HK-2 (cell line): ENCODE results near the gene MIER1.
"Not testable (repeated sequence)": the region's sequence is repeated elsewhere in the genome, so short reads cannot be mapped to it uniquely, and the experiment has no call there.

Source experiments
- DNase-seq: peaks from one replicate; pipeline ENCODE4 v3.0.0-alpha.2; 2018; ENCODE audit not compliant: unreplicated experiment

Gene MIER1

DNA sequence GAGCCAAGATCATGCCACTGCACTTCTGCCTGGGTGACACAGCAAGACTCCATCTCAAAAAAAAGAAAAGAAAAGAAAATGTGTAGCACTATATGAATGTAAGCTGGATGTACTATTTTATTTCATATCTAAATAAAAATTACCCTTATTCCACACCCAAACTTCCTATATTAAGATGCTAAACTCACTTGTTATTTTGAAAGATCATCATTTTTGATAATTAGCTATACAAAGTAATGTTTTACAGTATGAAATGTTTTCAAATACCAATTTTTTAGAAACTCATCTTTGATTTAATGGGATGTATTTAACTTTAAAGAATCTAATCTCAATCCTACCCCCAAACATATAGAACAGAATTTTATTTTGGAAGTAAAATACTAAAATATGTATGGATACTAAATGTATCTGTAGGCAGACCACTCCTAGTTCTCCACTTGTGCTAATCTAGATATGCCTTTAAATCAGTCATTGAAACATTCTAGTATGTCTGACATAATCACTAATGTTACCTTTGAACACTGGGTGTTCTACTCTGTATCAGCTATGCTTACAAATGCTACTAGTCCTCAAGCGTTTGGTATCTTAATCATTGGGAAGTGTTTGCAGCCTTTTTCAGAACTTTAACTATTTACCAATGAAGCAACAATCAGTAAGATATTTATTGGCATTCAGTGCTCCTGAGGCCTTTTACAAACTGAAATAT is 12.9 kb downstream of the MIER1 start:
- no peak for DNase-seq

DNA sequence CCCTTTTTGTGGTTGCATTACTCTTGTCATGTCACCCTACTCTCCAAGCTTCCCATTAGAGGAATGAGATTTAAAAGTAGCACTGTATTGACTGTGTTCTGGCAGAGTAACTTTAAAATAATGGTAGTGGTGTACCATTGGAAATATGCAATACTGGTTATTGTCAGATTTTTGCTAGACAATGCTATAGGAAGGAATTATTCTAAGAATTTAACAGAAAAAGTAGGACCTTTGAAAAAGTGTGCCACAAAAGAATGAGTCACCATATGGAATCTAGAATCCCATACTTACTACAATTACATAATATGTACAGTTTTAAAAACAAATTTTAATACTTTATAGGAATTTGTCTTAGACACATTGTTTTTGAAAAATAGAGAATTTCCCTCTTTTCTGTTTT is 13.8 kb downstream of the MIER1 start:
- no peak for DNase-seq

DNA sequence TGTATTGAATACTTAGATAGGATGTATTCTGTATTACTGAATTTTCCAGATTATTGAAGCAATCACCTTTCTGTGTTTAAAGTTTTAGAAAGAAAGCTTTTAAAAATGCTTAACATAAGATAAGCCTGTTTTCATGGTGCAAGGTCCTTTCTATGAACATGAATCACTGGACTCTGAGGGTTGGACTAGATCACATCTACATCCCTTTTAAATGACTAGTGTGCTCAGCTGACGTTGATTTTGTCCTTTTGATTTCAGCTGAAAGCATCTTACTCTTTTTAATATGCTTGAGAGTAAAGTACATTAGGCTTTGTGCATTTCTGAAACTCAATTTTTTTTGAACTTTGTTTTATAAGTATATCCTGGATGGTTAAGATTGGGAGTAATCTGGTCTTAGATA is 16.2 kb downstream of the MIER1 start:
- DNase-seq, result no peak

DNA sequence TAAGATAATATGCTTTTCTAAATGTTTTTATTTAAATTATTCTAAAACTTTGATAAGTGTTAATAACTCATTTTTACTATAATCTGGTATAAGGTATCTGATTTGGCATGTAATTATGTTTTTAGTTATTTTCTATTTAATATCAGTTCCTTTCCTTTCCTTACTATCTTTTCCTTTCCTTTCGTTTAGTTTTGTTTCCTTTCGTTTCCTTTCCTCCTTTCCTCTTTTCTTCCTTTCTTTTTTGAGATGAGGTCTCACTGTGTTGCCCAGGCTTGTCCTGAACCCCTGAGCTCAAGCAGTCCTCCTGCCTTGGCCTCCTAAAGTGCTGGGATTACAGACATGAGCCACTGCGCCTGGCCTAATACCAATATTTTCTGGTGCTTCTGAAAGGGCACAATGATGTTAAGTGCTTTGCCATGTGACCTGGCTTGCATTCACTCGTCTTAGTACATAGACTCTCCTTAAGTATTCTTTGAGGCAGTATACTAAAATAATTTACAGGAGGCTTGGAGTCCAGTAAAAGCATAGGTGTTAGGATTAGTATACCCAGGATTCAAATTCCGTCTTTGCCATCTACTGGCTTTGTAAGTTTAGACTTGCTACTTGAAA is 18.7 kb downstream of the MIER1 start:
- no peak for DNase-seq

DNA sequence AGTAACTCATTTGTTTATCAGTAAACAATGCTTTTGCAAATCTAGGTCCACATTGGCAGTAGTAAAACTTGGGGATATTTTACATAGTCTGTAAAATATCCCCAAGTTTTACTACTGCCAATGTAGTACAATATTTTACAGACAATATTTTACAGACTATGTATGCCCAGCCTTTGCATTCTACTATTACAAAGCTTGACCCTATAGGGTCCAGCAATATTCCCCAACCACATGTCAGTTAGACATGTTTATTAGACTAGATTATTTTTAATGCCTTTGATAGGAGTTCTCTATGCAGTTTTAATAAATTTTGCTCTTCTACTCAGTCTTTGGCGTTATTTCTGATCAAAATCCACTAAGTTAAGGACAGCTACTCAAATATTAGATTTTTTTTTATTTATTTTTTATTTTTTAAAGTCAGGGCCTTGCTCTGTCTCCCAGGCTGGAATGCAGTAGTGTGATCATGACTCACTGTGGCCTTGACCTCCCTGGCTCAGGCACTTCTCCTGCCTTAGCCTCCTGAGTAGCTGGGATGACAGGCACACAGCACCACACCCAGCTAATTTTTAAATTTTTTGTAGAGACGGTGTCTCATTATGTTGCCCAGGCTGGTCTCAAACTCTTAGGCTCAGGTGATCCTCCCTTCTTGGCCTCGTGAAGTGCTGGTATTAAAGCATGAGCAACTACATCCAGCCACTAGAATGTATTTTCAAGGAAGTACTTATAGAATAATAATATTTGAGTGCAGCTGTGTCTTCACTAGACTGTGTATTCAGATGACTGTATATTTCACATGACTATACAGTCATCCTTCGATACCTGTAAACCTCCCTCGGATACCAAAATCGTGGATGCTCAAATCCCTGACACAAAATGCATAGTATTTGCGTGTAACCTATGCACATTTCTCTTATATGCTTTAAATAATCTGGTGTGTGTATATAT is 19.8 kb downstream of the MIER1 start:
- peak; percentile 59 for DNase-seq

DNA sequence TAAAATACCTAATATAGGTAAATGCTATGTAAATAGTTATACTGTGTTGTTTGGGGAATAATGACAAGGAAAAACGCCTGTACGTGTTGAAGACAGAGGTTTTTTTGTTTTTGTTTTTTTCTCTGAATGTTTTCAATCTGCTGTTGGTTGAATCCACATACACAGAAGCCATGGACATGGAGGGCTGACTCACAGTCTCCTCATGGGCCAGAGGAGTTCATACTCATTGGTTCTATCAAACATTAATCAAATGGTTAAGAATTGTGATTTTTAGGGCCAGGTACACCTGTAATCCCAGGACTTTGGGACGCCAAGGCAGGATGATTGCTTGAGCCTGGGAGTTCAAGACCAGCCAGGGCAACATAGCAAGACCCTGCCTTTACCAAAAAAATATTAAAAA is 20.5 kb downstream of the MIER1 start:
- DNase-seq, result peak; percentile 35

DNA sequence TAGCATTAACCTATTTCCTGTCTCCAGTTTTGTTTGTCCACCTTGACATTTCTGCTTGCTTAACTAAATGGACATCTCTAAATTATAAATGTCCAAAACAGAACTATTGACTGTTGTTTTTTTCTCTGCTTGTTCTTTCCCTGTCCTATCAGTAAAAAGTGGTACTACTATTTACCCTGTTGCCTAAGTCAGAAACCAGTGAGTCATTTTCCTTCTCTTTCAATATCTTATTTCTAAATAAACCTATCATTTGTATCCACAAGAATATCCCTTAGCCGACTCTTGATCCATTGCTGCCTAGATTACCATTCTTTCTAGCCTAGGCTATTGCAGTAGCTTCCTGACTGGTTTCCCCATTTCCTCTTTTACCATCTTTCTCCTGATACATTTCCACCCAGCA is 22.5 kb downstream of the MIER1 start:
- DNase-seq, result no peak

DNA sequence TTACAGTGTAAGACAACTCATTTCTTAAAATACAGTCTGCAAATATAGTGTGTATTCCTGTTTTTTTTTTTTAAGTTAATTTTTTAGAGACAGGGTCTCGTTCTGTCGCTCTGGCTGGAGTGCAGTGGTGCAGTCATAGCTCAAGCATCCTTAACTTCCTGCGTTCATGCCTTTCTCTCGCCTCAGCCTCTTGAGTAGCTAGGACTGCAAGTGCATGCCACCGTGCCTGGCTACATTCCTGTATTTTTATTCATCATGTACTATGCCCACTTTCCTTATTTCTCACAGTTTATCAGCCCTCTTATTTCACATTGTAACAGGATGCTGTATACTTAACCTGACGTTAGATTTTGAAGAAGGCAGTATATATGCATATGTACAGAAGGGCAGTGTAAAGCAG is 26.7 kb downstream of the MIER1 start:
- DNase-seq, result peak; percentile 53

DNA sequence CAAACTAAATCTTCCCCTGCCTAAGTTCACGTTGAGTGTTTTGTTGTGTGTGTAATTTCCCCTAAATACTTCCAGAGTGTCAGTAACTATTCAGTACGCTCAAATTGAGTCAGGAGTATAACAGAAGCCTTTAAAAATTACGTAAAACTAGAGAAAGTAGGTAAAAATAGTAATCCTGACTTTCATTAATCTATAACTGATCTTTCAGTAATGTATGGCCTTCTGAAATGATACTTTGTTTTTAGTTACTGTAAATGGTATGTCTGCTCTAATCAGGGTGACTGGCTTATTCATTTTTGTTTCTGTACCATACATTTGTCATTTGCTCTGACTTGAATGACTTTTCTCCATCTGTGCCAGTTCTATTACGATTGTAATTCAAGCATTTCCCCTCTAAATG is 29.4 kb downstream of the MIER1 start:
- DNase-seq, result no peak

DNA sequence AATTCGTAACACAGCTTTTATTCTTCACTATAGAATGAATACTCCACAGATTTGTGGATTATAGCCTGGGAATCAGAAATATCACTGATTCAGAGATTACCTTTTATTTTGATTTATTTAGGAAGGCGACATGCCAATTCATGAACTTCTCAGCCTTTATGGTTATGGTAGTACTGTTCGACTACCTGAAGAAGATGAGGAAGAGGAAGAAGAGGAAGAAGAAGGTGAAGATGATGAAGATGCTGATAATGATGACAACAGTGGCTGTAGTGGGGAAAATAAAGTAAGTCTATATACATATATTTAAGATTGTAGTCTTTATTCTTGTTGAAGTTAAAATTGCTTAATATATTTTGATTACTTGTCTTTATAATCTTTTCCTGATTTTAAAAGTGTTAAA is 33.1 kb downstream of the MIER1 start:
- no peak for DNase-seq

DNA sequence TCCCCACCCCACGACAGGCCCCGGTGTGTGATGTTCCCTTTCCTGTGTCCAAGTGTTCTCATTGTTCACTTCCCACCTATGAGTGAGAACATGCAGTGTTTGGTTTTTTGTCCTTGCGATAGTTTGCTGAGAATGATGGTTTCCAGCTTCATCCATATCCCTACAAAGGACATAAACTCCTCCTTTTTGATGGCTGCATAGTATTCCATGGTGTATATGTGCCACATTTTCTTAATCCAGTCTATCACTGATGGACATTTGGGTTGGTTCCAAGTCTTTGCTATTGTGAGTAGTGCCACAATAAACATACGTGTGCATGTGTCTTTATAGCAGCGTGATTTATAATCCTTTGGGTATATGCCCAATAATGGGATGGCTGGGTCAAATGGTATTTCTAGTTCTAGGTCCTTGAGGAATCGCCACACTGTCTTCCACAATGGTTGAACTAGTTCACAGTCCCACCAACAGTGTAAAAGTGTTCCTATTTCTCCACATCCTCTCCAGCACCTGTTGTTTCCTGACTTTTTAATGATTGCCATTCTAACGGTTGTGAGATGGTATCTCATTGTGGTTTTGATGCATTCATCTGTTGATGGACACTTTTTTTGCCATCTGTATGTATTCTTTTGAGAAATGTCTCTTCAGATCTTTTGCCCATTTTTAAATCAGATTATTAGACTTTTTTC is 41.5 kb downstream of the MIER1 start:
- DNase-seq, result not testable (repeated sequence)

DNA sequence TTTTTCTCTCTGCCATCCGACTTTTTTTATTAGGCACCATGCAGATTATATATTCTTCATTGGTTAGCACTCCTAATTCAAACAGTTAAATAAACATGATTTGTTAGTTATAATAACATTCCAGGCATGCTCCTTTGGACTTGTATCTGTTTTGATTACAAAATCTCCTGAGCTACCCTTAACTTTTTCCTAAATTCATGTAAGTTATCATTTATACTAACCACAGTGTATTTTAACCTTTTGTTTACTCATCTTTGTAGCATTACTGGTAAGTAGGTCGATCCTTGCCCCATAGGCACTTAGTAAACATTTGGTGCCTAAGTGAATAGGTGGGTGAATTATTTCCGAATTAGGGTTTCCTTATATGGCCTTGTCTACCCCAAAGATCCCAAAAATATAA is 43.8 kb downstream of the MIER1 start:
- DNase-seq, result no peak

DNA sequence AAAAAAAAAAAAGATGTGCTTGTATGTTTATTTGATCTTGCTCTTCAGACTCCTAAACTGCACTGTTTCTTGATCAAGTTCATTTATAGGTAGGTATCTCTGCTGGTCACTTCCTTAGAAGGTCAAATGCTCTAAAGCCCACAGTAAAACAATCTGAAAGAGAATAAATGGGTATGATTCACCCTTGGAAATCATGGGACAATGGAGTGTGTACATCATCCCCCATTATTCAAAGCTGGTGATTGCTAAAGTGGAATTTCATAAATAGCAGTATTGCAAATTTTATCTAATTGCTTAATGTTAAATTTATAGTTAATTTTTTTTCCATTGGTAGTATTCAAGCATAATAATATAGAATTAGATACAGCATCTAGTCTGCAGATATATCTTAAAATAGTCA is 53.4 kb downstream of the MIER1 start:
- DNase-seq, result no peak

DNA sequence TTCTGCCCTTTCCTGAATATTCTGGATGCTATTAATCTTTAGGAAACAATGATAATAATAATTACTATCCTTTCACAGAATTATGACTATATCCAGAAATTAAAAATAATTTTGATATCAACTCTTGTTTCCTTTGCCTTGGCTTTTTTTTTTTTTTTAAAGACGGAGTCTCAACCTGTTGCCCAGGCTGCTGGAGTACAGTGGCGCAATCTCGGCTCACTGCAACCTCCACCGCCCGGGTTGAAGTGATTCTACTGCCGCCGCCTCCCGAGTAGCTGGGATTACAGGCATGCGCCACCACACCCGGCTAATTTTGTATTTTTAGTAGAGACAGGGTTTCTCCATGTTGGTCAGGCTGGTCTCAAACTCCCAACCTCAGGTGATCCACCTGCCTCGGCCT is 54.8 kb downstream of the MIER1 start:
- not testable (repeated sequence) for DNase-seq

DNA sequence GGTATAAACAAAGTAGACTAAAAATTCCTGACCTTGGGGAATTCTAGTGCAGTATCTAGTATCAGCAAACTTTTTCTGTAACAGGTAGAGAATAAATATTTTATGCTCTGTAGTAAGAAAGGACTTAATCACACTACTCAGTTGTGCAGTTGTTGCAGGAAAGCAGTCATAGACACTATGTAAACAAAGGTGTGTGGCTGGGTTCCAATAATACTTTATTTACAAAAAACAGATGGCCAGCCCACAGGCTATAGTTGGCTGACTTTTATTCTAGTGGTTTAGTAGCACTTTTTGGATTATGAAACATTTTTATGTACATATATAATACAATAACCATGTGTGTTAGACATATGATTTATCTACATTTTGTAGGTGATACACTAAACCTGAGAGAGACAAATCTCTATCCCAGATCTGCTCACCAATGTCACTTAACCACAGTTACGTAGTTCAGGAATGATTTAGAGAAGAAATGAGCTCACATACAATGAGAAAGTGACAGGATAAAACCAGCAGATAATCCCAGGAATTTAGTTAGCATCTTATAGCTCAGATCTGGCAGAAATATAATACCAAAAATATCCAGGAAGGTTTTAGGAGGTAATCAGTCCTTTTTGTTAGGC is 56.1 kb downstream of the MIER1 start:
- DNase-seq, result no peak

DNA sequence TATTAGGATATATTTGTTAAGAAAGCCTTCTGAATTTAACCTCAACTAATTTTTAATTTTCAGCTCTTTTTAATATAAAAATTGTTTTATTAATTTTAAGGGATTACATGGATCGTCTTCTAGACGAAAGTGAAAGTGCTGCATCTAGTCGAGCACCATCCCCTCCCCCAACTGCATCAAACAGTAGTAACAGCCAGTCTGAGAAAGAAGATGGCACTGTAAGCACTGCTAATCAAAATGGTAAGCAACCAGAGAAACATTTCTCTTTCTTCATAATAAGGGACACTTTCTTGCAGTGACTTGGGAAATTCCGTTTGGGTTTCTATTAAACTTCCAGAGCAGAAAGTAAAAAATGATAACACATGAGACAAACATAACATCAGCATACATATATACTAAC is 56.9 kb downstream of the MIER1 start:
- no peak for DNase-seq

DNA sequence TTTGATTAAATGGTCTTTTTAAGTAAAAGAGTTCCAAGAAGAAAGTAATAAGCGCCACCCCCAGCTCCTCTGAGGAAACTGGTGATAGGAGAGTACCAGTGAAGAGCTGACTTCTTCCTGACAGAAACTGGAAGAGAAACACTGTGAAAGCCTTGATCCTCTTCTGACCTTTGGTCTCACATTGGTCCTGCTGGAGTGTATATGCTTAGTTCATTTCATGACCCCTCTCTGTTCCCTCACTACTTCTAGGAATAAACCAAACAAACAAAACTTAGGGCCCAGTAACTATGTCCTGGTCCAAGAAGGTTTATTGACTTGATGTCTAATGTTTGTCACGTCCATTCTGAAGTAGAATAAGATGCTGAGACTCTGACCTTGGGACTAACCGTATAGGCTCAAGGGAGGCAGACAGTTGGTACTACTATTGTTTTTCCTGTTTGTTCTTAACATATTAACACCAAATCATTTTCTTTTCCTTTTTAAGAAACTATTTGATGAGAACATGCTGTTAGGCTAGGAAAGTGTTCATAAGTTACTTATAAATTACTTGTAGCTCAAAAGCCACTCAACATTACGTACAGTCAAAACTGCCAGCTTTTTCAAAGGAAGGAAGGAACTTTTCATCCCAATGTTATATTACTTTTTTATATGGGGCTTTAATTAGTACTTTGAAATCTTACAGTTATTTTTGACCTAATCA is 57.9 kb downstream of the MIER1 start:
- DNase-seq, result no peak

DNA sequence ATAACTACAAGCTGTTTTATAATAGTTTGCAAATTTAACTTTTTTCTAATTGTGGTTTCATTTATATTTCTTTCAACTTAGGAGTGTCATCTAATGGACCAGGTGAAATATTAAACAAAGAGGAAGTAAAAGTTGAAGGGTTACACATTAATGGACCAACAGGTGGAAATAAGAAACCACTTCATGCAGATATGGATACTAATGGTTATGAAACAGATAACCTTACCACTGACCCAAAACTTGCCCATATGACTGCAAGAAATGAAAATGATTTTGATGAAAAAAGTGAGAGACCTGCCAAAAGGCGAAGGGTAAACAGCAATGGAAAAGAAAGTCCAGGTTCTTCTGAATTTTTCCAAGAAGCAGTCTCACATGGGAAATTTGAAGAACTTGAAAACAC is 59.7 kb downstream of the MIER1 start:
- no peak for DNase-seq

DNA sequence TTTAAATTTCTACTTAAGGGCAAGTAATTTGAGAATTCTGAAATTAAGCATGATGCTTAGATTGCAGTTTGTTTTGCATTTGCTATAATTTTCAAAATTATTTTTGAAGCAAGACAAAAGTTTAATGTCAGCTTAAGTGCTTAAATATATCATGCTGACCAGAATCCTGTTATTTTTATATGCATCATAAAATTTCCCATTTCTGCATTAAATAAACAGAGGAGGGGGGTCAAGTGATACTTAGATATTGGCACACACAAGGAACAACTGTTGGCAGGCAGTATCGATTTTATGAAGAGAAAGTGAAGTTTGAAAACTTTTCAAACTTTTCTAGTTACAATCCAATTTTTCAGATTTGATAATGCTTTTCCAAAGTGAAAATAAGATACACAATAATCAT is 61.0 kb downstream of the MIER1 start:
- DNase-seq, result no peak

DNA sequence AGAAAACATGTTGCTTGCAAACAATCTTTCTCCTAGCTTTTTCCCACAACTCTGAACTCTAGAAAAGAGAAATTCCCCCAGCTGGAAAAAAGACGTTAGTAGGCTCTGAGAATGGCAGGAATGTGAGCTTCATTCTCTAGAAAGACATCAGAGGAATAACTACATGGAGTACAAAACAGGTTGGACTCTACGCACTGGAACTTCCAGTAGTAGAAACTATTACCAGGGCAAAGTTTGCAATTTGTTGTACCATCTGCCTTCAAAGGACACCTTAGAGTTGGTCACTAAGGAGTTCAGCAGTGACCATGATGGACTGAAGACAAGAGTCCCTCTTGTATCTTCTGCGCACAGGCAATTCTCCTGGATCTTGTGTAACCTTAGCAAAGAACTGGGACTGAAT is 68.3 kb downstream of the MIER1 start:
- DNase-seq, result no peak

DNA sequence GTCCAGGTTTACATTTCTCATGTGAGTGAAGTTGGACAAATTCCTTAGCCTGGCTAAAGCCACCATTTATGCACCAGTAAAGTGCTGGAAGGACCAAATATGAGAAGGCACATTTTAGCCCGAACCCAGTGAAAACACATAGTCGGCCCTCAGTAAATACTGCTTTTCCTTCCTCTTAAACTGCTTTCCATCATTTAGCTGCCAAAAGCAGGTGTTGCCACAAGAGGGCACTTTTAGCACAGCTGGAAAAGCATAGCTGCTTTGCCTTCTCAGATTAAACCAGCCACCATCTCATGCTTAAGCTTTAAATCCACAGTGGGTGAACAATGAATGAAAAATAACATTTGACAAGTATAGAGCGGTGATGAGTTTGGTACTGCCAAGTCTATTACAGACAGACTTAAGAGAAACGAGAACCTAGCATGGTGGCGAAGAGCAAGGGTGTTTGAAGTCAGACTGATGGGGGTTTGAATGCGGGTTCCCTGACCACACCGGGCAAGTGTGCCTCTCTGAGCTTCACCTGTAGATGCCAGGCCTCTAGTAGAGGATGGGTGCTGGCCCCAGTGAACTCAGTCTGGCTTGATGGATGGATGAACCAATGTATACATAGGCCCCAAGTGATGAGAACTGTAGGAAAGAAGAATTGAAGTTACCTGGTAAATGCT is 71.4 kb downstream of the MIER1 start:
- peak; percentile 47 for DNase-seq
